HG02970 (cell line): ENCODE data around the gene SPATA31A6.
"Not testable (repeated sequence)": the region's sequence is repeated elsewhere in the genome, so short reads cannot be mapped to it uniquely, and the experiment has no call there.

Experiments
- ATAC-seq: cut with Tn5 transposase; IDR thresholded peaks from one replicate; pipeline ENCODE4 v1.9.1; 2021; ENCODE audit warnings: mild to moderate bottlenecking, moderate library complexity, moderate number of reproducible peaks; ENCODE audit not compliant: unreplicated experiment, low FRiP score

Gene SPATA31A6

GRCh38 chr9:42183359-42183758 lies at the start of gene SPATA31A6:
SPATA31A6 (plus strand) TSS chr9:42183659; CDS start chr9:42183688, 29 bp downstream.
- ATAC-seq: not testable (repeated sequence)

DNA sequence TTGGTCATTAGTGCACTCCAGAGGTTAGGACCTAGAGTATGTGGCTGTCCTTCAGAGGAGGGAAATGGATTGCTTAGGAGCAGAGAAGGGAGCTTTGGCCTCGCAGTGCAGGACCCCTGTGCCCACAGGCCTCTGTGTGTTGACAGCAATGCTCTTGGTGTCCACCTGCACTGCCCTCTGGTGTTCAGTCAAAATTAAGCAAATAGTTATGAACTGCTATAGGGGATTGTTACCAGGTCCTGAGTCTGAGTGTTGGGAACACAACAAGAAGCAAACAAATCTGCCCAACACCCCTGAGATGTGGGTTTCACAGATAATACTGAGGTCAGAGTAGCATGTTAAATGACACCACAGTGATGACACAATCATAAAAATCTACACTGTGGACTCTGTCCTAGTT lies 23.2 kb upstream of the SPATA31A6 start:
- not testable (repeated sequence) for ATAC-seq

- not testable (repeated sequence) for ATAC-seq
Measured at GRCh38 chr9:42219861-42220260, 36.4 kb downstream of the SPATA31A6 start.

DNA sequence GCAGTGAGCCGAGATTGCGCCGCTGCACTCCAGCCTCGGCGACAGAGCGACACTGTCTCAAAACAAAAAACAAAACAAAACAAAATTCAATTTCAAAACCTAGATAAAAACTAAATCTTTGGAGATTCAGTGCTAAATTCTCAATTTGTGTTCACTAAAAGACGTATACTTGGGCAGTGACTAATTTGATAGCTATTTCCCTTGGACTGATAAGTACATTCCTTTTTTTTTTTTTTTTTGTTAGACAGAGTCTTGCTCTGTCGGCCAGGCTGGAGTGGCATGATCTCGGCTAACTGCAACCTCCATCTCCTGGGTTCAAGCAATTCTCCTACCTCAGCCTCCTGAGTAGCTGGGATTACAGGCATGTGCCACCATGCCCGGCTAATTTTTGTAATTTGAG lies 39.8 kb downstream of the SPATA31A6 start:
- ATAC-seq: not testable (repeated sequence)

DNA sequence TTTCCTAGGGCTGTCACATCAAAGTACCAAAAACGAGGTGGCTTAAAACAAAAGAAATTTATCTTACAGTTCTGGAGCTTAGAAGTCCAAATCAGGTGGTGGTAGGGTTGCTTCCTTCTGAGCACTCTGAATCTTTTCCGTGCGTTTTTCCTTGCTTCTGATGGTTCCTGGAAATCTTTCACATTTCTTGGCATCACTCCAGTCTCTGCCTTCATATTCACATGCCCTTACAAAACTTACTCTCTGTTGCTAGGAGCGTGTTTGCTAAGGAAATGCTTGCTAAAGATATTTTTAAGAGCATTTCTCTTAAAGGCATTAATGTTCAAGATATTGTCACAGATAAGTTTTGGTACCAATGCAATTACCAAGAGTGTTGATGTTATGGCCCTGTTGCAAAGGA lies 49.6 kb downstream of the SPATA31A6 start:
- ATAC-seq: not testable (repeated sequence)

DNA sequence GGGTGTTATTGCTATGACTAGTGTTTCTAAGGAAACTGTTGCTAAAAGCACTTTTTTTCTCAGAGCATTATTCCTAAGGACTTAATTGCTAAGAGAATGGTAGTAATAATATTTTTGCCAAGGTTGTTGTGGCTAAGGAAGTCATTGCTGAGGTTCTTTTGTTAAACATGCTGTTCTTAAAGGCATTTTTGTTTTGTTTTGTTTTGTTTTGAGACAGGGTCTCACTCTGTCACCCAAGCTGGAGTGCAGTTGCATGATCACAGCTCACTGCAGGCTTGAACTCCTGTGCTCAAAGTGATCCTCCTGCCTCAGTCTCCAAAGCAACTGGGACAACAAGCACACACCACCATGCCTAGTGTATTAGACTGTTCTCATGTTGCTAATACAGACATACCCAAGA lies 51.2 kb downstream of the SPATA31A6 start:
- ATAC-seq: not testable (repeated sequence)

DNA sequence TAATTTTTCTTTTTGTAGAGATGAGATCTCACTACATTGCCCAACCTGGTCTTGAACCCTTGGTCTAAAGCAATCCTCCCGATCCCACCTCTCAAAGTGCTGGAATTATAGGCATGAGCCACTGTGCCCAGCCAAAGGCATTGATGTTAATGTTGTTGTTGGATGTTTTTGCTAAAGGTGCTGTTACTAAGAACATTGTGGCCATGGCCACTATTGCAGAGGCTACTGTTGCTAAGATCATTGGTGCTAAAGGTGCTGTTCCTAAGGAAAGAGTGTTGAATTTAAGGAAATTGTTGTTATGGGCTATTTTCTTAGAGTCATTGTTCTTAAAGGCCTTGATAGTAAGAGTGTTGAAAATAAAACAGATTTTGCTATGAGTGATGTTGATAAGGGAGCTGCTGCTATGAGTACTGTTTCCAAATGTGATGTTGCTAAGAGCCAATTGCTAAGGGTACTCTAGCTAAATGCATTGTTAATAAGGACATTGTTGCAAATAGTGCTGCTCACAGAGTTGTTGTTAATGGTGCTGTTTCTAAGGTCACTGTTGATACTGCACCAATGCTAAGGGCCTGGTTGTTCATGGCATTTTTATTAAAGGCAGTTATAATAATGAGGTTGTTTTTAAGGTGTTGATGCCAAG lies 52.0 kb downstream of the SPATA31A6 start:
- ATAC-seq: not testable (repeated sequence)

GRCh38 chr9:42236097-42236496 lies 52.6 kb downstream of the SPATA31A6 start:
- ATAC-seq: not testable (repeated sequence)

DNA sequence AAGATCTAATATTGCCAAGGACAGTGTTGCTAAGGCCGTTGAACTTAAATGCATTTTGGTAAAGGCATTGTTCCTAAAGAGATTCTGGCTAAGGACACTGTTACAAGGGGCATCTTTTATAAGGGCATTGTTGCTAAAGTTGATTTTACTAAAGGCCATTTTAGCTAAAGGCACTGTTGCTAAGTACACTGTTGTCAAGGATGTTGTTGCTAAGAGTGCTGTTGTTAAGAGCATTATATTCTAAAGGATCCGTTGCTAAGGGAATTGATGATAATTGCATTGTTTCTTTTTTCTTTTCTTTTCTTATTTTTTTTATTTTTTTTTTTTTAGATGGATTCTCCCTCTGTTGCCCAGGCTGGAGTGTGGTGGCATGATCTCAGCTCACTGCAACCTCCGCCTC lies 53.9 kb downstream of the SPATA31A6 start:
- ATAC-seq: not testable (repeated sequence)

DNA sequence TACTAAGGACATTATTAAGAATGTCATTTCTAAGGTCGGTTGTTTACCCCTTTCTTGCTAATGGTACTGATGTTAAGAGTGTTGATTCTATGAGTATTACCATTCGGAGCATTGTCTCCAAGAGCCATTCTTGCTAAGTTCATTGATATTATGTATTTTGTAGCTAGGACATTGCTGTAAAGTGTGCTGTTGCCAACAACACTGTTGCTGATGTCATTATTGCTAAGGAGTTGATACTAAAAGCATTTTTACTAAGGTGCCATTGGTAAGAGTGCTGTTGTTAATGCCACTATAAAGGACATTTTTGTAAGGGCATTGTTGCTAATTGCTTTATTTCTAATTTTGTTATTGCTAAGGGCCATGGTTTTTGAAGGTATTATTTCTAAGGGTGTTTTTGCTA lies 55.4 kb downstream of the SPATA31A6 start:
- ATAC-seq: not testable (repeated sequence)
